ENCODE data around the gene BCR. TPM values are rescaled to one million over a fixed set of nuclear protein-coding genes. Genes with fewer than 3 reads are reported as not detected.

The BCR gene
- total RNA-seq, 1 experiment from 2014 or later = 77.0 TPM

- Histone ChIP-seq H3K14ac (ENCODE audit: insufficient read depth, low read length) (no peak overlapping the region), H2BK12ac (ENCODE audit: insufficient read length, low read depth, low read length) (no peak overlapping the region), H2BK120ac (ENCODE audit: low read depth, low read length, poor library complexity, severe bottlenecking) (no peak overlapping the region), H4K5ac (ENCODE audit: insufficient read length, low read depth, low read length) (no peak overlapping the region), H3K27me3 (ENCODE audit: insufficient read depth, low read length) (no peaks in the 10 kb centered on the region), H3K9me3 (ENCODE audit: control insufficient read depth, low read depth, low read length) (no peaks in the 10 kb centered on the region), H3K56ac (ENCODE audit: insufficient read length, low read depth, low read length) (no peak overlapping the region), H3K79me2 (ENCODE audit: insufficient read depth, low read length) (peaks cover 30% of the 10 kb centered on the region; the same call in 1 of the 2 replicates), H3K18ac (ENCODE audit: insufficient read length, low read depth, low read length) (no peak overlapping the region), H3K79me1 (ENCODE audit: insufficient read depth, low read depth, low read length, poor library complexity, severe bottlenecking) (peaks cover 4% of the 10 kb centered on the region), H2BK5ac (ENCODE audit: insufficient read length, low read length) (no peak overlapping the region), H3K27ac (ENCODE audit: insufficient read length, low read depth, low read length) (no peak overlapping the region), H4K91ac (ENCODE audit: insufficient read length, low read depth, low read length) (no peak overlapping the region), H3K9ac (ENCODE audit: extremely low read depth, insufficient read length, low read length) (no peak overlapping the region), H3K23me2 (ENCODE audit: insufficient read length, low read depth, low read length, poor library complexity, severe bottlenecking) (peaks cover 3% of the 10 kb centered on the region), H4K8ac (replicated peaks; ENCODE audit: insufficient read length, low read depth, low read length) (no peak overlapping the region), H2AK5ac (ENCODE audit: insufficient read length, low read length) (no peak overlapping the region), H2BK15ac (ENCODE audit: low read depth, low read length) (no peak overlapping the region), H3K4me2 (ENCODE audit: insufficient read depth, insufficient read length, low read length) (no peak overlapping the region), H3K4me1 (ENCODE audit: insufficient read depth, low read length) (peaks cover 17% of the 10 kb centered on the region; the same call in 1 of the 2 replicates), H3T11ph (ENCODE audit: low read length) (no peak overlapping the region), H3K4ac (ENCODE audit: low read depth, low read length) (no peak overlapping the region), H2BK20ac (ENCODE audit: low read depth, low read length, poor library complexity, severe bottlenecking) (no peak overlapping the region), H3K23ac (ENCODE audit: insufficient read length, low read depth, low read length) (no peak overlapping the region), H4K20me1 (ENCODE audit: control insufficient read depth, insufficient read depth, insufficient read length) (no peaks in the 10 kb centered on the region), H2AFZ (ENCODE audit: low read length) (no peak overlapping the region)
- Mint-ChIP-seq H3K4me3 (no peak overlapping the region; a peak in 1 of 5 replicates), H3K27ac (peak overlapping the region; percentile 82 to 96 (median 94); a peak in 5 of 7 replicates), H3K9me3 (peaks cover 0 to 2% of the 10 kb centered on the region in 2 experiments; a peak in 3 of 5 replicates), H3K36me3 (ENCODE audit: insufficient read depth in 1 of 3, low read depth in 3 of 3) (peaks cover 29 to 37% (median 33%) of the 10 kb centered on the region in 3 experiments), H3K27me3 (ENCODE audit: low read depth) (no peaks in the 10 kb centered on the region), H3K4me1 (peaks cover 70 to 73% of the 10 kb centered on the region in 2 experiments)
- no peak for TF ChIP-seq CTCF (conservative IDR thresholded peaks at IDR 0.05)
- DNase-seq = no peak
- WGBS (ENCODE audit: extremely low coverage, insufficient read length, low lambda C conversion rate) = no CpG with 5 or more reads among the region's 10 CpGs
These were observed 57.5 kb downstream of the BCR start for GRCh38 chr22:23237841-23238240.
